ENCODE measurements around the gene FKBP4. TPM values are rescaled to one million over a fixed set of nuclear protein-coding genes. Genes with fewer than 3 reads are reported as not detected.

Gene FKBP4
- total RNA-seq, 1 donor from 2014 or later = 84.7 TPM

- no peaks in the 10 kb centered on the region for H3K9me3 Mint-ChIP-seq
Measured at GRCh38 chr12:2783936-2784600, 10.7 kb upstream of the FKBP4 start.

GRCh38 chr12:2785017-2785416 is 9.8 kb upstream of the FKBP4 start:
- no peak for DNase-seq (ENCODE audit: low spot score in 2 of 2, unreplicated experiment in 2 of 2)
- Mint-ChIP-seq H3K36me3 (no peaks in the 10 kb centered on the region), H3K27ac (no peak overlapping the region), H3K4me1 (peaks cover 4% of the 10 kb centered on the region), H3K9me3 (no peaks in the 10 kb centered on the region), H3K27me3 (ENCODE audit: low read depth) (peaks cover 48% of the 10 kb centered on the region), H3K4me3 (no peak overlapping the region)
- no peak for TF ChIP-seq CTCF (IDR thresholded peaks at IDR 0.05; ENCODE audit: unreplicated experiment)

More at GRCh38 chr12:2783936-2784600, 10.7 kb upstream of the FKBP4 start:
- peak in 1 of 2 experiments; percentile 72 for DNase-seq (ENCODE audit: low spot score in 2 of 2, unreplicated experiment in 2 of 2)
- H3K4me1 Mint-ChIP-seq = peaks cover 4% of the 10 kb centered on the region
- H3K27ac Mint-ChIP-seq = no peak overlapping the region
- H3K27me3 Mint-ChIP-seq (ENCODE audit: low read depth) = peaks cover 53% of the 10 kb centered on the region
- H3K4me3 Mint-ChIP-seq = no peak overlapping the region
- peak; percentile 77 for TF ChIP-seq CTCF (IDR thresholded peaks at IDR 0.05; ENCODE audit: unreplicated experiment)
- H3K36me3 Mint-ChIP-seq = no peaks in the 10 kb centered on the region

- no peak for TF ChIP-seq CTCF (IDR thresholded peaks at IDR 0.05; ENCODE audit: unreplicated experiment)
- Mint-ChIP-seq H3K27me3 (ENCODE audit: low read depth) (peaks cover 8% of the 10 kb centered on the region), H3K4me1 (peaks cover 4% of the 10 kb centered on the region), H3K9me3 (no peaks in the 10 kb centered on the region), H3K4me3 (no peak overlapping the region), H3K36me3 (no peaks in the 10 kb centered on the region), H3K27ac (no peak overlapping the region)
- no peak for DNase-seq (ENCODE audit: low spot score in 2 of 2, unreplicated experiment in 2 of 2)
Measured at GRCh38 chr12:2791089-2791488, 3.7 kb upstream of the FKBP4 start.

GRCh38 chr12:2792671-2793500 is 1.9 kb upstream of the FKBP4 start:
- peak overlapping the region; percentile 69 for H3K4me3 Mint-ChIP-seq
- H3K27me3 Mint-ChIP-seq (ENCODE audit: low read depth) = peaks cover 8% of the 10 kb centered on the region
- no peaks in the 10 kb centered on the region for H3K9me3 Mint-ChIP-seq
- no peak for TF ChIP-seq CTCF (IDR thresholded peaks at IDR 0.05; ENCODE audit: unreplicated experiment)
- H3K4me1 Mint-ChIP-seq = peaks cover 22% of the 10 kb centered on the region
- H3K36me3 Mint-ChIP-seq = peaks cover 3% of the 10 kb centered on the region
- H3K27ac Mint-ChIP-seq = peak overlapping the region; percentile 11
- DNase-seq (ENCODE audit: low spot score in 2 of 2, unreplicated experiment in 2 of 2) = no peak

- Mint-ChIP-seq H3K4me1 (peaks cover 23% of the 10 kb centered on the region), H3K9me3 (no peaks in the 10 kb centered on the region), H3K27me3 (ENCODE audit: low read depth) (peaks cover 3% of the 10 kb centered on the region), H3K27ac (no peak overlapping the region), H3K4me3 (peak overlapping the region; percentile 69), H3K36me3 (peaks cover 6% of the 10 kb centered on the region)
- no peak for DNase-seq (ENCODE audit: low spot score in 2 of 2, unreplicated experiment in 2 of 2)
- TF ChIP-seq CTCF (IDR thresholded peaks at IDR 0.05; ENCODE audit: unreplicated experiment) = no peak
Measured at GRCh38 chr12:2793561-2793960, 1.2 kb upstream of the FKBP4 start.

Data from mesothelial cell of epicardium (in vitro differentiated cells).